Loucy (cell line): Measurements from ENCODE around the gene COL17A1.

Experiments used
- EZH2phosphoT487 ChIP-seq: fragments of 200-600 bp; IDR thresholded peaks from 2 replicates; pipeline ENCODE4 v1.6.1; 2018; ENCODE audit warnings: antibody characterized with exemption, mild to moderate bottlenecking, moderate library complexity, borderline replicate concordance
- TF ChIP-seq, protein P1 (sequence below): fragments of 200-600 bp; sonication (generic); conservative IDR thresholded peaks from 2 replicates; pipeline ENCODE4 v1.5.1; 2014; ENCODE audit warnings: mild to moderate bottlenecking, antibody characterized with exemption, low read length

DNA sequence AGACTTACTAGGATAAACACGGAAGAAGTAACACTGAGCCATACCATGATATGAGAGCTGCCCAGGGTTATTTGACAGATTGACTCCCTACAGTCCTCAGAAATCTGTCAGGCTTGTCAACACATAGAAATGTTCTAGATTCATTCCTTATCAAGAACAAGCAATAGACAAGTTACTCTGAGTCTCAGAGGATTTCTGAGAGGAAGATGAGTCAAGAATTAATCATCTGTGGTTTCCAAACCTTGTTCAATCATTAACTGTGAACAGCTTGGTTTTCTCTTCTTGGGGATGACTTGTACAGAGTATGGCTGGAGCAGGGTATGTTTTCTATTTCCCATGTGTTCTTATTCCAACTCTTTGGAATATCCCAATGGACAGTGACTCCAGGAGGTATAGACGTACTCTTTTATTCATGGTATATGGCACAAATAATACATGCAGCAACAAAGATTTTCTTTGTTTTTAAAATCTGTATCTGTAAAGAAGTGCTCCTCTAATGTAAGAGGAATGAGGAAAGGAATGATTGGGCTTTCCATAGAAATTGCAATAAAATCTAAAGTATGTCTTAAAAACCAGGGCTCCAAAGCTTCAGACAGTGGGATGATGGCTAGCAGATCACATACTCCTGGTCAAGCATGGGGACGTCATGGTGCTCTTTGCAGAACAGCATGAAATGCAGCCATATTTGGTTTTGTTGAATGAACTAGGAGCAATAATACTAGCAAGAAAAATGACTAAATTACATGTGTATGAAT, 24.4 kb upstream of the COL17A1 start:
- TF ChIP-seq, protein P1, sequence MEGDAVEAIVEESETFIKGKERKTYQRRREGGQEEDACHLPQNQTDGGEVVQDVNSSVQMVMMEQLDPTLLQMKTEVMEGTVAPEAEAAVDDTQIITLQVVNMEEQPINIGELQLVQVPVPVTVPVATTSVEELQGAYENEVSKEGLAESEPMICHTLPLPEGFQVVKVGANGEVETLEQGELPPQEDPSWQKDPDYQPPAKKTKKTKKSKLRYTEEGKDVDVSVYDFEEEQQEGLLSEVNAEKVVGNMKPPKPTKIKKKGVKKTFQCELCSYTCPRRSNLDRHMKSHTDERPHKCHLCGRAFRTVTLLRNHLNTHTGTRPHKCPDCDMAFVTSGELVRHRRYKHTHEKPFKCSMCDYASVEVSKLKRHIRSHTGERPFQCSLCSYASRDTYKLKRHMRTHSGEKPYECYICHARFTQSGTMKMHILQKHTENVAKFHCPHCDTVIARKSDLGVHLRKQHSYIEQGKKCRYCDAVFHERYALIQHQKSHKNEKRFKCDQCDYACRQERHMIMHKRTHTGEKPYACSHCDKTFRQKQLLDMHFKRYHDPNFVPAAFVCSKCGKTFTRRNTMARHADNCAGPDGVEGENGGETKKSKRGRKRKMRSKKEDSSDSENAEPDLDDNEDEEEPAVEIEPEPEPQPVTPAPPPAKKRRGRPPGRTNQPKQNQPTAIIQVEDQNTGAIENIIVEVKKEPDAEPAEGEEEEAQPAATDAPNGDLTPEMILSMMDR, result no peak
- TF ChIP-seq EZH2phosphoT487, result no peak
